GM12878 (cell line): ENCODE data around the gene HHAT. TPM values are rescaled to one million over a fixed set of nuclear protein-coding genes. Genes with fewer than 3 reads are reported as not detected.

Experiments used
- ATAC-seq: fragments of 200-7000 bp; cut with Tn5 transposase; 3 replicates; pipeline ENCODE4 v1.9.1; 2020; ENCODE audit warnings: mild to moderate bottlenecking, moderate library complexity
- BruUV-seq: library from RNA; stranded (reverse); fragments of 400-500 nt; replicated peaks from 2 replicates; lab custom pipeline; 2021; lab: Mats Ljungman, UMichigan
- CTCF ChIA-PET: fragments of 300-600 bp; sonication (Branson Sonifier 250); formaldehyde crosslinking; extraction: SDS; loops from one replicate; lab custom pipeline; 2021; ENCODE audit warnings: inconsistent platforms; lab: Yijun Ruan, JAX
- POLR2A ChIA-PET: fragments of 350-600 bp; formaldehyde crosslinking; extraction: SDS; loops from one replicate; lab custom pipeline; 2021; ENCODE audit warnings: inconsistent platforms; lab: Charles Lee
- RAD21 ChIA-PET: fragments of 300-600 bp; sonication (Branson Sonifier 250); formaldehyde crosslinking; loops from one replicate; lab custom pipeline; 2023; ENCODE audit warnings: antibody characterized with exemption; ENCODE audit not compliant: unreplicated experiment; lab: Charles Lee
- SMC1A ChIA-PET: fragments of 300-600 bp; sonication (Branson Sonifier 250); formaldehyde crosslinking; loops from one replicate; lab custom pipeline; 2023; ENCODE audit not compliant: unreplicated experiment, uncharacterized antibody; lab: Charles Lee
- DNase-seq: peaks from one replicate; pipeline ENCODE4 v3.0.0-alpha.2; 2011; ENCODE audit warnings: low read depth, low spot score
- FAIRE-seq: peaks from 3 replicates; lab custom pipeline; 2011; peaks lifted over from hg19 to GRCh38; lab: Jason Lieb, UNC
- H2AFZ ChIP-seq: 2 replicates; pipeline ENCODE4 v1.6.0; 2011; ENCODE audit warnings: low read depth, low read length, control low read depth; ENCODE audit not compliant: control insufficient read depth
- H3K27ac ChIP-seq: 2 replicates; pipeline ENCODE4 v1.5.1; 2011; ENCODE audit warnings: control low read depth; ENCODE audit not compliant: control insufficient read depth, insufficient read depth
- H3K27me3 ChIP-seq, 2 experiments: replicated peaks in 1 of 2; 2 replicates each; pipeline versions ENCODE4 v1.6.0 to v1.6.1; 2011; ENCODE audit warnings: low read length in 1 of 2; ENCODE audit not compliant: control insufficient read depth in 2 of 2, insufficient read depth in 2 of 2
- H3K36me3 ChIP-seq, 2 experiments: 2 replicates each; pipeline ENCODE4 v1.5.1; 2011; ENCODE audit warnings: low read length in 1 of 2; ENCODE audit not compliant: control insufficient read depth in 2 of 2, insufficient read depth in 2 of 2
- H3K4me1 ChIP-seq: 2 replicates; pipeline ENCODE4 v1.6.1; 2011; ENCODE audit warnings: mild to moderate bottlenecking, low read length, moderate library complexity, mixed read lengths; ENCODE audit not compliant: control insufficient read depth, insufficient read depth
- H3K4me2 ChIP-seq: 2 replicates; pipeline ENCODE4 v1.6.0; 2011; ENCODE audit warnings: control low read depth; ENCODE audit not compliant: control insufficient read depth, insufficient read depth
- H3K4me3 ChIP-seq: fragments of 200-600 bp; sonication (generic); 2 replicates; pipeline ENCODE4 v1.5.1; 2016
- H3K79me2 ChIP-seq: 2 replicates; pipeline ENCODE4 v1.6.0; 2011; ENCODE audit warnings: low read length; ENCODE audit not compliant: control insufficient read depth, insufficient read depth
- H3K9ac ChIP-seq: 2 replicates; pipeline ENCODE4 v1.8.0; 2011; ENCODE audit warnings: low read length, control low read depth, mixed read lengths; ENCODE audit not compliant: control insufficient read depth, insufficient read depth
- H3K9me3 ChIP-seq: replicated peaks from 3 replicates; pipeline ENCODE4 v1.5.1; 2011; ENCODE audit warnings: mild to moderate bottlenecking, low read length; ENCODE audit not compliant: control insufficient read depth, insufficient read depth
- H4K20me1 ChIP-seq: 2 replicates; pipeline ENCODE4 v1.6.0; 2011; ENCODE audit not compliant: control insufficient read depth, insufficient read depth
- BCL11A ChIP-seq: IDR thresholded peaks from 2 replicates; pipeline ENCODE4 v1.6.1; 2011; ENCODE audit warnings: low read depth, low read length
- IKZF2 ChIP-seq, 2 experiments: fragments of 450-650 bp; IDR thresholded peaks; 2 replicates each; pipeline ENCODE4 v1.6.1; 2017; ENCODE audit warnings: mild to moderate bottlenecking in 2 of 2, moderate library complexity in 2 of 2
- IRF4 ChIP-seq: IDR thresholded peaks from 2 replicates; pipeline ENCODE4 v1.6.1; 2011; ENCODE audit warnings: low read depth, low read length
- PML ChIP-seq: IDR thresholded peaks from 2 replicates; pipeline ENCODE4 v1.6.1; 2012; ENCODE audit warnings: low read length, inconsistent platforms
- POLR2AphosphoS5 ChIP-seq: IDR thresholded peaks from 2 replicates; pipeline ENCODE4 v1.6.1; 2011; ENCODE audit warnings: mild to moderate bottlenecking, low read length, inconsistent platforms
- PRDM15 ChIP-seq: fragments of 450-650 bp; formaldehyde crosslinking; IDR thresholded peaks from 2 replicates; pipeline ENCODE4 v1.4.0; 2020; ENCODE audit warnings: mild to moderate bottlenecking, moderate library complexity
- SKIL ChIP-seq: fragments of 450-650 bp; IDR thresholded peaks from 2 replicates; pipeline ENCODE4 v1.6.1; 2017; ENCODE audit warnings: mild to moderate bottlenecking, low read depth, inconsistent platforms; ENCODE audit not compliant: poor library complexity, severe bottlenecking
- SREBF1 ChIP-seq: IDR thresholded peaks from 2 replicates; pipeline ENCODE4 v1.6.1; 2012; ENCODE audit warnings: mild to moderate bottlenecking, low read length
- WGBS: methylation state at CpG from one replicate; pipeline ENCODE4 v1.1.6; 2016; ENCODE audit warnings: low lambda C conversion rate; ENCODE audit not compliant: insufficient replicate concordance, insufficient coverage; ENCODE audit errors: missing lambda C conversion rate; 5-methylcytosine and 5-hydroxymethylcytosine counted together
- in situ Hi-C: fragments of 300-500 bp; cut with MboI; formaldehyde crosslinking; loops from 9 replicates; pipeline ENCODE4 v1.14.3; 2018; ENCODE audit warnings: mixed read lengths
- intact Hi-C: fragments of 100-400 bp; cut with micrococcal nuclease; formaldehyde crosslinking; loops from one replicate; pipeline ENCODE4 v1.14.2; 2022; ENCODE audit not compliant: unreplicated experiment
- polyA plus RNA-seq, 11 experiments: library from polyadenylated mRNA; depleted of rRNA in 4 of 11; unstranded in 6 of 11; stranded (reverse) in 5 of 11; fragments of >200 nt; fragmentation: Nextera tagmentation in 4 of 11; fragmentation: Illumina TruSeq in 1 of 11; extraction: Ambion mirVana in 4 of 11; extraction: Trizol in 1 of 11; gene quantifications; 1 replicate in 1 of 11; 2 replicates in 10 of 11; pipeline versions ENCODE4 v1.2.1 to v1.2.3, GENCODE V29; 2011 to 2016; ENCODE audit warnings: inconsistent platforms in 2 of 11, missing spikeins in 2 of 11, low read depth in 1 of 11
- total RNA-seq, 4 experiments: library from RNA; depleted of rRNA in 3 of 4; stranded (reverse); fragments of >200 nt in 3 of 4; fragmentation: Illumina TruSeq in 1 of 4; extraction: Trizol in 1 of 4; gene quantifications; 2 replicates each; pipeline versions ENCODE4 v1.2.1 to v1.2.3, GENCODE V29; 2013 to 2021
- TF ChIP-seq, protein P1 (sequence below): fragments of 450-650 bp; IDR thresholded peaks from 2 replicates; pipeline ENCODE4 v1.6.1; 2016; ENCODE audit warnings: mild to moderate bottlenecking
- TF ChIP-seq, protein P2 (sequence below): IDR thresholded peaks from 2 replicates; pipeline ENCODE4 v1.6.1; 2012; ENCODE audit warnings: improper control_type of control experiment, low read depth, low read length; ENCODE audit not compliant: insufficient replicate concordance

HHAT gene
- total and polyA plus RNA-seq, 10 of the 15 experiments (the other 5 are each of a cell fraction or from before 2014, with no cell fraction given): 1.2 to 37.6 (median 2.6) TPM

DNA sequence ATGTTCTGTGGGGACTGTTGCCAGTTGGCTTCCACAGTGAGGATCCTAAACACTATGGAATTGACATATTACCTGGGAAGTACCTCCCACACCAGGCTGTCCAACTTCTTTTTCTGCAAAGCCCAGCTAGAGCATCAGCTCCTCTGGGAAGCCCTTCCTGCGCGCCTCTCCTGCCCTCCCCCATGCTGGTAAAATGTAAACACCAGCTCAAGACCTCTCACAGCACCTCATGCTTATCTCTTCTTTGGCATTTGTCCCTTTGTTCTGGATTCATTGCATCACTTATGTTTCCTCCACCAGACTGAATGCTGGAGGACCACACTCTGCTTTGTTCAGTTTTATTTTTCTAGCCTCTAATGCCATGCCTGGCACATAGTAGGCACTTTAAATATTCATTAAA, 172.1 kb downstream of the HHAT start (continued):
- TF ChIP-seq, protein P1, sequence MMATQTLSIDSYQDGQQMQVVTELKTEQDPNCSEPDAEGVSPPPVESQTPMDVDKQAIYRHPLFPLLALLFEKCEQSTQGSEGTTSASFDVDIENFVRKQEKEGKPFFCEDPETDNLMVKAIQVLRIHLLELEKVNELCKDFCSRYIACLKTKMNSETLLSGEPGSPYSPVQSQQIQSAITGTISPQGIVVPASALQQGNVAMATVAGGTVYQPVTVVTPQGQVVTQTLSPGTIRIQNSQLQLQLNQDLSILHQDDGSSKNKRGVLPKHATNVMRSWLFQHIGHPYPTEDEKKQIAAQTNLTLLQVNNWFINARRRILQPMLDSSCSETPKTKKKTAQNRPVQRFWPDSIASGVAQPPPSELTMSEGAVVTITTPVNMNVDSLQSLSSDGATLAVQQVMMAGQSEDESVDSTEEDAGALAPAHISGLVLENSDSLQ: no peak
- TF ChIP-seq, all 136 proteins: peak for 0

- ChIA-PET RAD21 (interaction anchor here (0.6 kb wide), 1 partner anchor 1057 kb away, joined by 3 read pairs; no protein-coding TSS in a partner anchor), POLR2A (interaction anchor here (0.9 kb wide), 1 partner anchor 20 kb away, joined by 3 read pairs; no protein-coding TSS in a partner anchor), CTCF (interaction anchor here (0.6 kb wide), 1 partner anchor 11 kb away, joined by 3 read pairs; no protein-coding TSS in a partner anchor), SMC1A (interaction anchor here (0.7 to 1.5 kb wide), 3 partner anchors 13 to 20 kb away, joined by 3 to 4 read pairs (median 3); no protein-coding TSS in a partner anchor)
- in situ Hi-C loops (no loop called here), intact Hi-C loops (no loop called here)
- no peak for FAIRE-seq
- Histone ChIP-seq H3K9ac (no peak overlapping the region), H4K20me1 (no peaks in the 10 kb centered on the region), H3K36me3 (no peaks in the 10 kb centered on the region), H3K27me3 (no peaks in the 10 kb centered on the region), H3K27ac (no peak overlapping the region), H2AFZ (no peak overlapping the region), H3K9me3 (no peaks in the 10 kb centered on the region), H3K4me3 (no peak overlapping the region), H3K4me1 (no peaks in the 10 kb centered on the region), H3K79me2 (no peaks in the 10 kb centered on the region), H3K4me2 (no peak overlapping the region)
- ATAC-seq: no peak
- BruUV-seq: no TSS peak
- 12% methylated on average over 3 of the region's 3 CpGs for WGBS
- DNase-seq: no peak
- no peak for TF ChIP-seq BCL11A
- no peak for TF ChIP-seq IRF4
- TF ChIP-seq, protein P2, sequence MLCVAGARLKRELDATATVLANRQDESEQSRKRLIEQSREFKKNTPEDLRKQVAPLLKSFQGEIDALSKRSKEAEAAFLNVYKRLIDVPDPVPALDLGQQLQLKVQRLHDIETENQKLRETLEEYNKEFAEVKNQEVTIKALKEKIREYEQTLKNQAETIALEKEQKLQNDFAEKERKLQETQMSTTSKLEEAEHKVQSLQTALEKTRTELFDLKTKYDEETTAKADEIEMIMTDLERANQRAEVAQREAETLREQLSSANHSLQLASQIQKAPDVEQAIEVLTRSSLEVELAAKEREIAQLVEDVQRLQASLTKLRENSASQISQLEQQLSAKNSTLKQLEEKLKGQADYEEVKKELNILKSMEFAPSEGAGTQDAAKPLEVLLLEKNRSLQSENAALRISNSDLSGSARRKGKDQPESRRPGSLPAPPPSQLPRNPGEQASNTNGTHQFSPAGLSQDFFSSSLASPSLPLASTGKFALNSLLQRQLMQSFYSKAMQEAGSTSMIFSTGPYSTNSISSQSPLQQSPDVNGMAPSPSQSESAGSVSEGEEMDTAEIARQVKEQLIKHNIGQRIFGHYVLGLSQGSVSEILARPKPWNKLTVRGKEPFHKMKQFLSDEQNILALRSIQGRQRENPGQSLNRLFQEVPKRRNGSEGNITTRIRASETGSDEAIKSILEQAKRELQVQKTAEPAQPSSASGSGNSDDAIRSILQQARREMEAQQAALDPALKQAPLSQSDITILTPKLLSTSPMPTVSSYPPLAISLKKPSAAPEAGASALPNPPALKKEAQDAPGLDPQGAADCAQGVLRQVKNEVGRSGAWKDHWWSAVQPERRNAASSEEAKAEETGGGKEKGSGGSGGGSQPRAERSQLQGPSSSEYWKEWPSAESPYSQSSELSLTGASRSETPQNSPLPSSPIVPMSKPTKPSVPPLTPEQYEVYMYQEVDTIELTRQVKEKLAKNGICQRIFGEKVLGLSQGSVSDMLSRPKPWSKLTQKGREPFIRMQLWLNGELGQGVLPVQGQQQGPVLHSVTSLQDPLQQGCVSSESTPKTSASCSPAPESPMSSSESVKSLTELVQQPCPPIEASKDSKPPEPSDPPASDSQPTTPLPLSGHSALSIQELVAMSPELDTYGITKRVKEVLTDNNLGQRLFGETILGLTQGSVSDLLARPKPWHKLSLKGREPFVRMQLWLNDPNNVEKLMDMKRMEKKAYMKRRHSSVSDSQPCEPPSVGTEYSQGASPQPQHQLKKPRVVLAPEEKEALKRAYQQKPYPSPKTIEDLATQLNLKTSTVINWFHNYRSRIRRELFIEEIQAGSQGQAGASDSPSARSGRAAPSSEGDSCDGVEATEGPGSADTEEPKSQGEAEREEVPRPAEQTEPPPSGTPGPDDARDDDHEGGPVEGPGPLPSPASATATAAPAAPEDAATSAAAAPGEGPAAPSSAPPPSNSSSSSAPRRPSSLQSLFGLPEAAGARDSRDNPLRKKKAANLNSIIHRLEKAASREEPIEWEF: no peak
- no peak for TF ChIP-seq IKZF2 (IDR thresholded peaks at IDR 0.05)
- no peak for TF ChIP-seq PRDM15
- TF ChIP-seq POLR2AphosphoS5: no peak
- no peak for TF ChIP-seq SREBF1
- no peak for TF ChIP-seq PML
- no peak for TF ChIP-seq SKIL
These were observed 175.6 kb downstream of the HHAT start for GRCh38 chr1:210504286-210504685.
